ENCODE measurements around the gene ERI2. TPM values are rescaled to one million over a fixed set of nuclear protein-coding genes. Genes with fewer than 3 reads are reported as not detected.

ERI2 gene
- total RNA-seq, 1 donor from 2014 or later, result 9.8 TPM

DNA sequence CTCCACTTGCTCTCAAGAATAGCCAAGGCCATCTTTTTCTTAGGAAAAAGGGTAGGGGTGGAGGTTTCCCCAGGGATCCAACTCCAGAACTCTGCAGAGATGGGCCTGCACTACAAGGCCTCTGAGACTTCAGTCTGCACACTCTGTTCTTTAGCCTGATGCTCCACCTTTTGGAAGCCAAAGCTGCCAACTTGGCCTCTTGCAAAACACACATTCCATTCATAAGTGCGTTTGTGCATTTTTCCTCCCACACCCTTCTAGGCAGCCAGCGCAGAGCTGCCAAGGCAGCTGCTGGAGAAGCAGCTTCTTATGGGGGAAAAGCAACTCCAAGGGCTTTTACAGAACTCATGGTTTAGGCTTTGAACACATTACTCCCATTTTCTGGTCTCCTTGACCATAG lies 45.3 kb upstream of the ERI2 start:
- H3K4me3 ChIP-seq, result no peak overlapping the region
- TF ChIP-seq, protein P1, sequence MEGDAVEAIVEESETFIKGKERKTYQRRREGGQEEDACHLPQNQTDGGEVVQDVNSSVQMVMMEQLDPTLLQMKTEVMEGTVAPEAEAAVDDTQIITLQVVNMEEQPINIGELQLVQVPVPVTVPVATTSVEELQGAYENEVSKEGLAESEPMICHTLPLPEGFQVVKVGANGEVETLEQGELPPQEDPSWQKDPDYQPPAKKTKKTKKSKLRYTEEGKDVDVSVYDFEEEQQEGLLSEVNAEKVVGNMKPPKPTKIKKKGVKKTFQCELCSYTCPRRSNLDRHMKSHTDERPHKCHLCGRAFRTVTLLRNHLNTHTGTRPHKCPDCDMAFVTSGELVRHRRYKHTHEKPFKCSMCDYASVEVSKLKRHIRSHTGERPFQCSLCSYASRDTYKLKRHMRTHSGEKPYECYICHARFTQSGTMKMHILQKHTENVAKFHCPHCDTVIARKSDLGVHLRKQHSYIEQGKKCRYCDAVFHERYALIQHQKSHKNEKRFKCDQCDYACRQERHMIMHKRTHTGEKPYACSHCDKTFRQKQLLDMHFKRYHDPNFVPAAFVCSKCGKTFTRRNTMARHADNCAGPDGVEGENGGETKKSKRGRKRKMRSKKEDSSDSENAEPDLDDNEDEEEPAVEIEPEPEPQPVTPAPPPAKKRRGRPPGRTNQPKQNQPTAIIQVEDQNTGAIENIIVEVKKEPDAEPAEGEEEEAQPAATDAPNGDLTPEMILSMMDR (IDR thresholded peaks at IDR 0.05; ENCODE audit: borderline replicate concordance), result no peak

DNA sequence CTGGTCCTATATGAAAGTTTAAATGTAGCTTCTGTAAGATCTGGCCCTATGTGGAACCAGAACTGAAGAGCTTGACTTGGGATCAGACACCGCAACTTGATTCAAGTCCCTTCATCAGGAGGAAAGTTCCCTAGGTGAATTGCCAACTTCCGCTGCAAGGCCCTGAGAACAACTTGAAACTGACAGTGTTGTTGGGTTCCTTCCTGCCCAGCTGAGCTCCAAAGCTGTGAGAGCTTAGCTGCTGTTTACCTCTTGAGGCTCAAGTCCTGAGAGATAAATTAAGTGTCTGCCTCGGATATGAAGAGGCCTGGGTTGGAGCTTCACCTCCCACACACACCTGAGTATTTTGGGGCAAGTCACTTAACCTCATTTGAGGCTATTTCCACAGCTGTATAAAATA lies 44.7 kb upstream of the ERI2 start:
- Histone ChIP-seq H3K27me3 (ENCODE audit: low read depth) (no peaks in the 10 kb centered on the region), H3K36me3 (no peaks in the 10 kb centered on the region), H3K9me3 (replicated peaks) (no peaks in the 10 kb centered on the region), H3K4me3 (no peak overlapping the region), H3K4me1 (peaks cover 56% of the 10 kb centered on the region), H3K27ac (replicated peaks) (peak overlapping the region; percentile 92)
- no peak for DNase-seq
- TF ChIP-seq, protein P1 (IDR thresholded peaks at IDR 0.05; ENCODE audit: borderline replicate concordance), result no peak
- intact Hi-C loops (cut with micrococcal nuclease), result loop anchor here (2.0 kb wide), 1 partner anchor 234 kb away; no protein-coding TSS in a partner anchor

More for the DNA sequence above, 45.3 kb upstream of the ERI2 start:
- H3K36me3 ChIP-seq, result no peaks in the 10 kb centered on the region
- peak overlapping the region; percentile 92 for H3K27ac ChIP-seq (replicated peaks)
- peak; percentile 78 for DNase-seq
- peaks cover 53% of the 10 kb centered on the region for H3K4me1 ChIP-seq
- intact Hi-C loops (cut with micrococcal nuclease), result loop anchor here (2.0 kb wide), 1 partner anchor 233 kb away; no protein-coding TSS in a partner anchor
- H3K9me3 ChIP-seq (replicated peaks), result no peaks in the 10 kb centered on the region
- no peaks in the 10 kb centered on the region for H3K27me3 ChIP-seq (ENCODE audit: low read depth)

DNA sequence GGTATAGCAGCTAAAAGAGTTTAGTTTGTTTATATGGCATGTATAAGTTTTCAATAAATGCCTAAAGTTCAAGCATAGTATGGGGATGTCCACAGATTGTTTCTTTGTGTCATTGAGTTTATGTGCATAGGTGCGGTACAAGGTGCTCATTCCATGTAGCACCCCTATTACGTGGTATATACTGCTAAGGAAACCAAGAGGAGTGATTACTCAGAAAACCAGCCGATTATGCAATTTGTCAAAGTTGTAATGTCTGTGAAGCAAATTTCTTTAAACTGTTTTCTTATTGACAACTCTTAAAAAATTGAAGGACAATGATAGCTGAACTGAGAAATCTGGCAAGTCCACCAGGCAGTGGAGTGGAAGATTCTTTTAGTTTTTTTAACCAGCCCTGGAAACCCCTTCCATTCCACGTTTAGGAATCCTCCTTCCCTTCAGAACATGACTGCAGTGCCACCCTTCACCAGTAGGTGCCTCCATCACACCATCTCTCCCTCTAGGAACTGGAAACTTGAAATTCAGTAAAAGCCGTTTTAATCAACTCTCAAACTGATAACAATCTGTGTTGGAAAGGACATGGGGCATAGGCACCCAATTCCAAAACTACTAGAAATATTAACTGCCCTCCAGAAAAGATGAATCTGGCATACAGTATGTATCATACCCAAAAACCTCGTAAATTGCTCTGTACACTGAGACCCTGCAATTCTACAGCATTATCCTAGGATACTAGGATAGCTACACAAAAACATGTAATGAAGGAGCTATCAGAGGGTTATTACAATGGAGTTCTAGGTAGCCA lies 43.5 kb upstream of the ERI2 start:
- H3K4me3 ChIP-seq, result no peak overlapping the region
- H3K9me3 ChIP-seq (replicated peaks), result no peaks in the 10 kb centered on the region
- H3K27me3 ChIP-seq (ENCODE audit: low read depth), result no peaks in the 10 kb centered on the region
- intact Hi-C loops (cut with micrococcal nuclease), result loop anchor here (2.0 kb wide), 1 partner anchor 235 kb away; no protein-coding TSS in a partner anchor
- TF ChIP-seq, protein P1 (IDR thresholded peaks at IDR 0.05; ENCODE audit: borderline replicate concordance), result peak; percentile 99
- H3K36me3 ChIP-seq, result no peaks in the 10 kb centered on the region
- peak overlapping the region; percentile 92 for H3K27ac ChIP-seq (replicated peaks)
- peaks cover 63% of the 10 kb centered on the region for H3K4me1 ChIP-seq
- peak; percentile 73 for DNase-seq

DNA sequence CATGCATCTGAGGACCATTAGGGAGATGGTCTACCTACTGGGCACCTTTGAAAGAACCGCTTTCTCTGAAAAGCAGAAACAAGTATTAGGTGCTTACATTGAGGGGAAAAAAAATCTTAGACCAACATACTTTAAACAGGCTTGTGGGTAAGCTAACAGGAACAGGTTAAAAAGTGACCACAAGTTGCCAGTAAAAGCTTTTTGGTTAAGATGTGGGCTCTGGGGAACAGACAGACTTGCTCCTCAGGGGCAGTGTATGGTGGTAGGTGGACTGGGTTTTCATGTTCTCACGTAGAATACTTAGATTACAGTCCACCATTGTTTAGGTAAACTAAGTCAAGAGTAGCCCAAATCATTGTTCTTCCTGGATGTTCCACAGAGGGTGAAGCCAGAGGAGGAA lies 41.3 kb upstream of the ERI2 start:
- Histone ChIP-seq H3K27me3 (ENCODE audit: low read depth) (no peaks in the 10 kb centered on the region), H3K9me3 (replicated peaks) (no peaks in the 10 kb centered on the region), H3K27ac (replicated peaks) (no peak overlapping the region), H3K4me3 (no peak overlapping the region), H3K36me3 (no peaks in the 10 kb centered on the region), H3K4me1 (peaks cover 48% of the 10 kb centered on the region)
- intact Hi-C loops (cut with micrococcal nuclease), result no loop called here
- DNase-seq, result no peak
- TF ChIP-seq, protein P1 (IDR thresholded peaks at IDR 0.05; ENCODE audit: borderline replicate concordance), result no peak

DNA sequence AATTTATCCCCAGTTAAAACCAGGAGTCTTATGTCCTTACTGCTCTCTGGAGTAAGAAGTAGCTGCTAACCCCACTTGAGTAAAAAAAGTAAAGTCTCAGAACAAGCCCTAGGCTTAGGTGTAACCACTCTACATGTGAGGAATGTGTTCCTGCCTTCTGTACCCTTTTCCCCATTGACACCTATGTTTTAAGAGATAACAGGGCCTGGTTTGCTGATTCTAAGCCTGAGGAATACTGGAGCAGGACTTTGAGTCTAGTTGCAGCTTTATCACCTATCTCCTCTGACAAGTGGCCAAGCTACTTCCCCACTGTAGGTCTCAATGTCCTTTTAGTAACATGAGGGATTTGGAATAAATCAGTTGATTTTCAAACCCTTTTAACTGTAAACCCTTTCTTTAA lies 40.3 kb upstream of the ERI2 start:
- no peak overlapping the region for H3K4me3 ChIP-seq
- TF ChIP-seq, protein P1 (IDR thresholded peaks at IDR 0.05; ENCODE audit: borderline replicate concordance), result no peak
- no peaks in the 10 kb centered on the region for H3K9me3 ChIP-seq (replicated peaks)
- DNase-seq, result no peak
- H3K4me1 ChIP-seq, result peaks cover 38% of the 10 kb centered on the region
- H3K27ac ChIP-seq (replicated peaks), result peak overlapping the region; percentile 49
- intact Hi-C loops (cut with micrococcal nuclease), result no loop called here
- H3K36me3 ChIP-seq, result no peaks in the 10 kb centered on the region
- H3K27me3 ChIP-seq (ENCODE audit: low read depth), result no peaks in the 10 kb centered on the region
